Activated CD4-positive, alpha-beta T cell treated with anti-CD3 and anti-CD28 coated beads, Interleukin-2, amount 10 ng/mL, durations not matched to agents 24 days and 14 days (primary cell): Measurements from ENCODE around the gene ZCWPW1. TPM values are rescaled to one million over a fixed set of nuclear protein-coding genes. Genes with fewer than 3 reads are reported as not detected.

Experiments used
- DNase-seq: peaks from one replicate; pipeline ENCODE4 v3.0.0; 2022
- H3K27ac Mint-ChIP-seq: one replicate; pipeline ENCODE4 v1.8.0; 2022; ENCODE audit warnings: mild to moderate bottlenecking, mixed read lengths
- H3K27me3 Mint-ChIP-seq: one replicate; pipeline ENCODE4 v1.8.0; 2022; ENCODE audit warnings: mixed read lengths
- H3K36me3 Mint-ChIP-seq: one replicate; pipeline ENCODE4 v1.8.0; 2022; ENCODE audit warnings: low read depth, mild to moderate bottlenecking, mixed read lengths
- H3K4me1 Mint-ChIP-seq: one replicate; pipeline ENCODE4 v1.8.0; 2021; ENCODE audit warnings: mixed read lengths
- H3K4me3 Mint-ChIP-seq: one replicate; pipeline ENCODE4 v1.8.0; 2022; ENCODE audit warnings: mild to moderate bottlenecking, moderate library complexity, mixed read lengths
- H3K9me3 Mint-ChIP-seq: one replicate; pipeline ENCODE4 v1.8.0; 2021; ENCODE audit warnings: mixed read lengths
- intact Hi-C: fragments of 100-400 bp; cut with micrococcal nuclease; formaldehyde crosslinking; loops from one replicate; pipeline ENCODE4 v1.15.1; 2023
- total RNA-seq: library from RNA; stranded (reverse); gene quantifications from 2 replicates; pipeline ENCODE4 v1.2.3, GENCODE V29; 2022

ZCWPW1 gene
- total RNA-seq, 1 donor from 2014 or later = 2.6 TPM

- Mint-ChIP-seq H3K27ac (no peak overlapping the region), H3K36me3 (peaks cover 58% of the 10 kb centered on the region), H3K4me1 (peaks cover 55% of the 10 kb centered on the region), H3K4me3 (no peak overlapping the region), H3K9me3 (no peaks in the 10 kb centered on the region), H3K27me3 (peaks cover 4% of the 10 kb centered on the region)
- DNase-seq = no peak
- intact Hi-C loops = loop anchor here (10.0 kb wide), 1 partner anchor 442 kb away; the partner anchor contains the start of gene SRRT
These were observed 4.7 kb upstream of the ZCWPW1 start for GRCh38 chr7:100433276-100433591.

GRCh38 chr7:100432621-100433275 is 4.2 kb upstream of the ZCWPW1 start:
- peak overlapping the region; percentile 95 for H3K4me3 Mint-ChIP-seq
- peaks cover 3% of the 10 kb centered on the region for H3K9me3 Mint-ChIP-seq
- peaks cover 58% of the 10 kb centered on the region for H3K36me3 Mint-ChIP-seq
- peaks cover 7% of the 10 kb centered on the region for H3K27me3 Mint-ChIP-seq
- H3K27ac Mint-ChIP-seq = peak overlapping the region; percentile 17
- DNase-seq = no peak
- peaks cover 55% of the 10 kb centered on the region for H3K4me1 Mint-ChIP-seq
- intact Hi-C loops = loop anchor here (10.0 kb wide), 1 partner anchor 442 kb away; the partner anchor contains the start of gene SRRT

GRCh38 chr7:100432053-100432452 is 3.5 kb upstream of the ZCWPW1 start:
- DNase-seq = no peak
- Mint-ChIP-seq H3K4me1 (peaks cover 55% of the 10 kb centered on the region), H3K36me3 (peaks cover 58% of the 10 kb centered on the region), H3K4me3 (peak overlapping the region; percentile 95), H3K27ac (peak overlapping the region; percentile 62), H3K9me3 (peaks cover 4% of the 10 kb centered on the region), H3K27me3 (peaks cover 8% of the 10 kb centered on the region)
- intact Hi-C loops = loop anchor here (10.0 kb wide), 1 partner anchor 443 kb away; the partner anchor contains the start of gene SRRT

- Mint-ChIP-seq H3K4me3 (peak overlapping the region; percentile 95), H3K9me3 (peaks cover 4% of the 10 kb centered on the region), H3K36me3 (peaks cover 57% of the 10 kb centered on the region), H3K27me3 (peaks cover 8% of the 10 kb centered on the region), H3K27ac (peak overlapping the region; percentile 62), H3K4me1 (peaks cover 55% of the 10 kb centered on the region)
- intact Hi-C loops = loop anchor here (10.0 kb wide), 1 partner anchor 443 kb away; the partner anchor contains the start of gene SRRT
- DNase-seq = no peak
These were observed 2.8 kb upstream of the ZCWPW1 start for GRCh38 chr7:100431286-100431735.

- Mint-ChIP-seq H3K9me3 (peaks cover 4% of the 10 kb centered on the region), H3K36me3 (peaks cover 55% of the 10 kb centered on the region), H3K4me3 (peak overlapping the region; percentile 95), H3K27ac (peak overlapping the region; percentile 95), H3K27me3 (peaks cover 11% of the 10 kb centered on the region), H3K4me1 (peaks cover 55% of the 10 kb centered on the region)
- intact Hi-C loops = loop anchor here (10.0 kb wide), 1 partner anchor 444 kb away; the partner anchor contains the start of gene SRRT
- peak; percentile 69 for DNase-seq
These were observed 2.2 kb upstream of the ZCWPW1 start for GRCh38 chr7:100430493-100431285.

- Mint-ChIP-seq H3K9me3 (peaks cover 4% of the 10 kb centered on the region), H3K4me1 (peaks cover 51% of the 10 kb centered on the region), H3K4me3 (peak within 1 kb of the TSS; percentile 95), H3K27me3 (peaks cover 11% of the 10 kb centered on the region), H3K36me3 (peaks cover 48% of the 10 kb centered on the region), H3K27ac (peak within 1 kb of the TSS; percentile 97)
- peak; percentile 98 for DNase-seq
- intact Hi-C loops = loop anchor here (1.0 to 10.0 kb wide), 11 partner anchors 49 to 957 kb away; partner anchors contain the start of genes AGFG2, CNPY4, FBXO24 and LAMTOR4
These were observed 1.4 kb upstream of the ZCWPW1 start, which contains the start of gene MEPCE for GRCh38 chr7:100429637-100430492. Gene MEPCE (plus strand): TSS chr7:100429831. CDS start chr7:100430019, 188 bp downstream.

- peak overlapping the region; percentile 97 for H3K27ac Mint-ChIP-seq
- peaks cover 11% of the 10 kb centered on the region for H3K27me3 Mint-ChIP-seq
- peaks cover 43% of the 10 kb centered on the region for H3K4me1 Mint-ChIP-seq
- H3K4me3 Mint-ChIP-seq = peak overlapping the region; percentile 95
- peak; percentile 100 for DNase-seq
- peaks cover 4% of the 10 kb centered on the region for H3K9me3 Mint-ChIP-seq
- intact Hi-C loops = loop anchor here (1.0 to 5.0 kb wide), 14 partner anchors 7 to 956 kb away; partner anchors contain the start of genes AGFG2, CNPY4, FBXO24 and LAMTOR4
- peaks cover 40% of the 10 kb centered on the region for H3K36me3 Mint-ChIP-seq
These were observed 599 bp upstream of the ZCWPW1 start for GRCh38 chr7:100428967-100429636.

GRCh38 chr7:100427762-100428198 is 723 bp downstream of the ZCWPW1 start:
- intact Hi-C loops = loop anchor here (1.0 to 5.0 kb wide), 11 partner anchors 9 to 955 kb away; partner anchors contain the start of genes AGFG2, CNPY4, LAMTOR4 and MBLAC1
- Mint-ChIP-seq H3K4me1 (peaks cover 30% of the 10 kb centered on the region), H3K27me3 (peaks cover 11% of the 10 kb centered on the region), H3K36me3 (peaks cover 27% of the 10 kb centered on the region), H3K9me3 (peaks cover 4% of the 10 kb centered on the region), H3K27ac (peak overlapping the region; percentile 97), H3K4me3 (peak overlapping the region; percentile 95)
- no peak for DNase-seq

GRCh38 chr7:100426516-100426915 is 2.0 kb downstream of the ZCWPW1 start:
- H3K36me3 Mint-ChIP-seq = peaks cover 17% of the 10 kb centered on the region
- H3K27ac Mint-ChIP-seq = no peak overlapping the region
- H3K27me3 Mint-ChIP-seq = peaks cover 11% of the 10 kb centered on the region
- no peak for DNase-seq
- H3K4me3 Mint-ChIP-seq = no peak overlapping the region
- H3K4me1 Mint-ChIP-seq = peaks cover 17% of the 10 kb centered on the region
- intact Hi-C loops = loop anchor here (5.0 kb wide), 1 partner anchor 279 kb away; the partner anchor contains the start of gene LAMTOR4
- H3K9me3 Mint-ChIP-seq = peaks cover 4% of the 10 kb centered on the region

- Mint-ChIP-seq H3K27ac (no peak overlapping the region), H3K4me1 (peaks cover 12% of the 10 kb centered on the region), H3K4me3 (no peak overlapping the region), H3K36me3 (peaks cover 12% of the 10 kb centered on the region), H3K27me3 (peaks cover 11% of the 10 kb centered on the region), H3K9me3 (peaks cover 4% of the 10 kb centered on the region)
- DNase-seq = no peak
- intact Hi-C loops = loop anchor here (5.0 kb wide), 1 partner anchor 278 kb away; the partner anchor contains the start of gene LAMTOR4
These were observed 3.2 kb downstream of the ZCWPW1 start for GRCh38 chr7:100425347-100425746.

GRCh38 chr7:100423315-100423714 is 5.2 kb downstream of the ZCWPW1 start:
- no peaks in the 10 kb centered on the region for H3K36me3 Mint-ChIP-seq
- no peak overlapping the region for H3K27ac Mint-ChIP-seq
- H3K4me3 Mint-ChIP-seq = no peak overlapping the region
- peaks cover 4% of the 10 kb centered on the region for H3K9me3 Mint-ChIP-seq
- H3K4me1 Mint-ChIP-seq = peaks cover under 1% of the 10 kb centered on the region
- DNase-seq = no peak
- intact Hi-C loops = no loop called here
- peaks cover 11% of the 10 kb centered on the region for H3K27me3 Mint-ChIP-seq

- Mint-ChIP-seq H3K27me3 (peaks cover 4% of the 10 kb centered on the region), H3K4me1 (no peaks in the 10 kb centered on the region), H3K4me3 (no peak overlapping the region), H3K36me3 (no peaks in the 10 kb centered on the region), H3K9me3 (no peaks in the 10 kb centered on the region), H3K27ac (no peak overlapping the region)
- intact Hi-C loops = no loop called here
- no peak for DNase-seq
These were observed 8.8 kb downstream of the ZCWPW1 start for GRCh38 chr7:100419660-100420226.
